Ureter (tissue), 1 donor: ENCODE measurements around the gene KIR3DL3. TPM values are rescaled to one million over a fixed set of nuclear protein-coding genes. Genes with fewer than 3 reads are reported as not detected.
"Not testable (repeated sequence)": the region's sequence is repeated elsewhere in the genome, so short reads cannot be mapped to it uniquely, and the experiment has no call there.

ENCODE experiments used
- DNase-seq: peaks from one replicate; pipeline ENCODE4 v3.0.0-alpha.2; 2020; ENCODE audit warnings: low spot score
- total RNA-seq: library from RNA; stranded (reverse); gene quantifications from one replicate; pipeline ENCODE4 v1.2.4, GENCODE V29; 2023
- donor health status: DM: yes; HTN: yes; CAD: no.

The KIR3DL3 gene
- not detected for total RNA-seq

DNA sequence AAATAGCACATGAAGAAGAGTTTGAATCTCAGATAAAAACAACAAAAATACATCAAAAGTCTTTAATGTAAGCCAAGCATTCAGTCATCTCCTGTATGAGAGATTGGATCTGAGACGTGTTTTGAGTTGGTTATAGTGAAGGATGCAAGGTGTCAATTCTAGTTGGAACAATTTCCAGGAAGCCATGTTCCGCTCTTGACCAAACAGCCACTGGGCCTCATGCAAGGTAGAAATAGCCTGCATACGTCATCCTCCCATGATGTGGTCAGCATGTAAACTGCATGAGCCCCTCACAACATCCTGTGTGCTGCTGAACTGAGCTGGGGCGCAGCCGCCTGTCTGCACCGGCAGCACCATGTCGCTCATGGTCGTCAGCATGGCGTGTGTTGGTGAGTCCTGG lies at the start of gene KIR3DL3:
KIR3DL3 (plus strand) TSS at position 301 of the 400 bp plus-strand sequence; CDS start at position 356, 55 bp downstream.
- no peak for DNase-seq

DNA sequence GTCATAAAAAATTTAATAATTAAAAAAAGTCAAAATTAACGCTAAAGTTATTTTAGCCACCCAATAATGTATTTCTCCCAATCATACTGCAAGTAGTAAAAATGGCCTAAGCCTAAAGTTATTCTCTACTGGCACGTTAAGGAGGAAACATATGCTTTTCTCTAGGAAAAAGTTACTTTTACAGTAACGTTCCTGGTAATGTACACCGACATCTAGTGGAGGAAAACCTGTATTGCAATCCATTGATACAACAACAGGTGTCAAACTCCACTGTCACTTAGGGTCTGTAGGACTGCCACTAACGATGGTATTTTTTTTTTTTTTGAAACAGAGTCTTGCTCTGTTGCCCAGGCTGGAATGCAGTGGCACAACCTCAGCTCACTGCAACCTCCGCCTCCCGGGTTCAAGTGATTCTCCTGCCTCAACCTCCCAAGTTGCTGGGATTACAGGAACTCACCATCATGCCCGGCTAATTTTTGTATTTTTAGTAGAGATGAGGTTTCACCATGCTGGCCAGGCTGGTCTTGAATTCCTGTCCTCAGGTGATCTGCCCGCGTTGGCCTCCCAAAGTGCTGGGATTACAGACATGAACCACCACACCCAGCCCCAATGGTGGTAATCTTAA lies 47.9 kb upstream of the KIR3DL3 start:
- DNase-seq = not testable (repeated sequence)

DNA sequence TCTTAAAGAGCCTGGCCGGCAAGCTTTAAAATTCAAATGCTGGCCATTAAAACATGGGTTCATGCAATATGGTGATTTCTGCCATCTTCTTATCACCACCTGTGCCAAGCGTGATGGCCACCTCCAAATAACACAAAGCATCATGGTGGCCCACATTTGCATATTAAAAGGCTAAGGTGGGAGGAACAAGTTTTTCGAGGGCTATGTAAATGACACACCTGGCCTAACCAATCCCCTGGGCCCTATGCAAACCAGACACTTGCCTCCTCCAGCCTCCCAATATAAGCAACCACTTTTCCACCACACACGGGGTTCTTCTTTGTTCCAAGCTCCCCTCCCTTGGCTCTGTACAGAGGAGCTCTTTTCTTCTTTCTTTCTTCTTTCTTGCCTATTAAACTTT lies 47.0 kb upstream of the KIR3DL3 start:
- DNase-seq = no peak

DNA sequence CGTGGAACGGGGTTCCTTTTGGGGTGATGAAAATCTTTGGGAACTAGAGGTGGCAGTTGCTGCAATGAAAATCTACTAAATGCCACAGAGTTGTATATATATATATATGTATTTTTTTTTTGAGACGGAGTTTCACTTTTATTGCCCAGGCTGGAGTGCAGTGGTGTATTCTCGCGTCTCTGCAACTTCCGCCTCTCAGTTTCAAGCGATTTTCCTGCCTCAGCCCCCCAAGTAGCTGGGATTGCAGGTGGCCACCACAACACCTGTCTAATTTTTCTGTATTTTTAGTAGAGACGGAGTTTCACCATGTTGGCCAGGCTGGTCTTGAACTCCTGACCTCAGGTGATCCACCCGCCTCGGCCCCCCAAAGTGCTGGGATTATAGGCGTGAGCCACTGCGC lies 42.6 kb upstream of the KIR3DL3 start:
- not testable (repeated sequence) for DNase-seq

DNA sequence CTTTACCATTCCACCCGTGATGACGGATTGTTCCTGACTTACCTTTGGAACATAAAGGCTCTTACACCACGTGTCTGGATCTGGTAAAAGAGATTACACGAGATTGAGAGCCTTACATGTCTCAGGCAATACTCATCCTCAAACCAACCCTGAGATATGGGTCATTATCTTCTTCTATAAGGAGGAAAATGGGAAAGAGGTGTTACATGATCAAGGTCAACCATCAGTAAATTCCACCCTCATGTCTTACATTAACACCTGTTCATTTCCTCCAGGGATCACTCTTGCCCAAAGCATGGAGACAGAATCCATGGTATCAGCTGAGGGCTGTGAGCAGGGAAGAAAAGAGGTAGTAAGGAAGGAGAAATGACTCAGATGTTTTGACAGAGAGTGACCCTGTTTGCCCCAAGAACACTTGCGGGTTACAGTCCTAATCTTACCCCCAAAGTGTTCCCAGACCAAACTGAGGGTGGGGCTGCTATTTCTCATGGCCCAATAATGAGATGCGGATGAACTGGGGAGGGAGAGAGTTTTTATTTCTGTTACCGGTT lies 41.9 kb upstream of the KIR3DL3 start:
- no peak for DNase-seq

DNA sequence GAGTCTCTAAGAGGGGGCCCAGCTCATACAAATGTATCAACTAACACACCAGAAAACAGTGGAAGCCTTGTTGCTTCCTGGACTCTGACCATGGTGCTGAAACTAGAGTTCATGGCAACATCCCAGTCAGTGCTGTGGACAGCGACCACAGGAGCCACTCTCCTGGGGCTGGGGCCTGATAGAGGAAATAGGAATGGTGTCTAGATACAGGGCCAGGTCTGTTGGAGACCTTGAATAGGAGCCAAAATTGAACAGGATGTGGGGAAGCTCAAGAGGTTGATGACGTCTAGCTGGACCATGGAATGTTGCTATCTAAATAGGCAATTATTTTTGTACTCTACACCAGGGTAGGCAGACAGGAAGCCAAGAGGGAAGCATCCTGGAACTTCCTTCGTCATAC lies 39.7 kb upstream of the KIR3DL3 start:
- DNase-seq = no peak

DNA sequence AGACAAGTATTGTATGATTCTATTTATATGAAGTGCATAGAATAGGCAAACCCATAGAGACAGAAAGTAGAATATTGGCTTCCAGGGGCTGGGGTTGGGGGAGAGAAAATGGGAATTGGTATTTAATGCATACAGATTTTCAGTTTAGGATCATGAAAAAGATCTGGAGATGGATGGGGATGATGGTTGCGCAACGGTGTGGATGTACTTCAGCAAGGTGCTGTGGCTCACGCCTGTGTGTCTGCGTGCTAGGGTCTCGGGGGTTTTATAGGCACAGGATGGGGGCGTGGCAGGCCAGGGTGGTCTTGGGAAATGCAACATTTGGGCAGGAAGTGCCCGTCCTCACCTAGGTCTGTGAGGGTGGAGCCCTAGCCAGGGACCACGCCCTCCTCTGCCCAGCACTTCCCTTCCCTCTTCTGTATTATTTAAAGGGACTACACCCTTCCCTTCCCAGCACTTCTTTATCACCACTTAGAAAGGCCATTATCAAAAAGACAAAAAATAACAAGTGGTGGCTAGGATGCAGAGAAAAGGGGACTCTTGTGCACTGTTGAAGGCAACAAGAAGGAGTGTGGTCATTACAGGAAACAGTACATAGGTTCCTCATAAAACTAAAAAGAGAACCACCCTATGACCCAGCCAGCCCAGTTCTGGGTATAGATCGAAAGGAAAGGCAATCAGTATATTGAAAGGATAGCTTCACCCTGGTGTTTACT lies 32.5 kb upstream of the KIR3DL3 start:
- no peak for DNase-seq

DNA sequence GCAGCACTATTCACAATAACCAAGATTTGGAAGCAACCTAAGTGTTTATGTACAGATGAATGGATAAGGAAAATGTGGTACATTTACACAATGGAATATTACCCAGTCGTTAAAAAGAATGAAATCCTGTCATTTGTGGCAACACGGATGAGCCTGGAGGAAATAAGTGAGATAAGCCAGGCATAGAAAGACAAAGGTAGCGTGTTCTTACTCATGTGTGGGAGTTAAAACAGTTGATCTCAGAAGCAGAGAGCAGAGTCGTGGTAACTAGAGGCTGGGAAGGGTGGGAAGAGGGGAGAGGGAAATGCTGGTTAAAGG lies 32.0 kb upstream of the KIR3DL3 start:
- no peak for DNase-seq

DNA sequence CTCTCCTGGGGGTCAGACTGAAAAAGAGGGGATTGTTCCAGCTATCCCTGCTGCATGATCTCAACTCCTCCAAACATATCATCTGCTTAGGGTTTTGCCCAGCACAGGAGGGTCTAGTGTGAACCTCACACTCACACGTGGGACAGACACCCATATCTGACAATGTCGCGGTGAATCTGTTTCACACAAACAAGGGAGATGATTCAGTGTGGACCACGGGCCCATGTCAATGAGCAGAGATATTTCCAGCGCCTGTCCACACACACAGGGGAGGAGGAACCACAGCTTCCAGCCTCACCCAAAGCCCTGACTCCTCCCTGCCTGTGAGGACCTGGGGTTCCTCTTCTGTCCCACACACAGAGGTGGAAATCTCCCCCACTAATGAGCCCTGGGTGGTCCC lies 29.6 kb upstream of the KIR3DL3 start:
- DNase-seq = no peak

DNA sequence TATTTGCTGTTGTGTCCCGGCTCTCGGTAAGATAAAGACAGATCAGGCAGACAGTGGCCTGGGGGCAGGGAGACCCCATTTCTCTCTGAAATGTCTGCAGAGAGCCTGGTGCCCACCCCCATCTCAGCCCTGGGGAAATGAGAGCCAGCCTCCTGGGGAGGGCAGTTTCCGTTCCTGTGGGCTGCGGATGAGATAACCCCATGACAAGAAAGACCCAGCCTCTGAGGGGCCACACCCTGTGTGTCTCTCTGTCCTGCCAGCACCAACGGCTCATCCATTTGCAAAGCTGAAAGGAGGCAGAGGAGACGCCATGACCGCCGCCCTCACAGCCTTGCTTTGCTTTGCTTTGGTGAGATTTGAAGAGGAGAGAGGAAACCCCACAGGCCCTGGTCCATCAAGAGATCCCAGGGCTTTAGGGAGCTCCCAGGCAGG lies 28.1 kb upstream of the KIR3DL3 start:
- no peak for DNase-seq

DNA sequence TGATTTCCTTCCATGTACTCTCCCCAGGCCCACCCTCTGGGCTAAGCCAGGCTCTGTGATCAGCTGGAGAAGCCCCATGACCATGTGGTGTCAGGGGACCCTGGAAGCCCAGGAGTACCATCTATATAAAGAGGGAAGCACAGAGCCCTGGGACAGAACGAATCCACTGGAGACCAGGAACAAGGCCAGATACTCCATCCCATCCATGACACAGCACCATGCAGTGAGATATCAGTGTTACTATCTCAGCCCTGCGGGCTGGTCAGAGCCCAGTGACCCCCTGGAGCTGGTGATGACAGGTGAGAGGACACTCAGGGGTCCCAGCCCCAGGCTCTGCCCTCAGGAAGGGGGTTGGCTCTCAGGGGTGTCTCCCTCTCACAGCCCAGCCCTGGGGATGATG lies 27.5 kb upstream of the KIR3DL3 start:
- DNase-seq = no peak

DNA sequence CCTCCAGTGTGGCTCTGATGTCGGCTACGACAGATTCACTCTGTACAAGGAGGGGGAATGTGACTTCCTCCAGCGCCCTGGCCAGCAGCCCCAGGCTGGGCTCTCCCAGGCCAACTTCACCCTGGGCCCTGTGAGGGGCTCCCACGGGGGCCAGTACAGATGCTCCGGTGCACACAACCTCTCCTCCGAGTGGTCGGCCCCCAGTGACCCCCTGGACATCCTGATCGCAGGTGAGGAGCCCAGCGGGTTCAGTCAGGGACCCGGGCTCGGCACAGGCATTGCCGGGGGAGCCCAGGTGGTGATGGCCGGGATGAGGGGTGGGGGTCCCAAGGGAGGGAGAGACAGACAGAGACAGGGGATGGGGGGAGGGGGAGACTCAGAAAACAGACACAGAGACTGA lies 26.5 kb upstream of the KIR3DL3 start:
- not testable (repeated sequence) for DNase-seq

DNA sequence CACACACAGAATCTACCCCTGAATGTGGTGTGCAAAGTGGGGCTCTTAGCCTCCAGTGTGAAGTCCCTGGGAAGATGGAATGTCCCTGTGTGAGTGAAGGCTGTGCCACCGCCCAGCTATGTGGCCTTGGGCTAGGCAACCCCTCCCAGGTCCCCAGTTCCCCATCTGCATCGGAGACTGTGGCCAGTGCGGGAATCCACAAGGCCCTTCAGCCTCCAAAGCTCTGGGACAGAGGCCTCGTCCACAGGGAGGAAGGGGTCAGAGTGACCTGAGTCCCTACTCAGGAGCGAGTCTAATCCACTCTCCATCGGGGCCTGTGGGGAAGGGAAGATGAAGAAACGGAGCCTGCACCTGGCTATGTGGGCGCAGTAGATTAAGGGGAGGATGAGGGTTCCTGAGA lies 19.3 kb upstream of the KIR3DL3 start:
- DNase-seq = no peak

DNA sequence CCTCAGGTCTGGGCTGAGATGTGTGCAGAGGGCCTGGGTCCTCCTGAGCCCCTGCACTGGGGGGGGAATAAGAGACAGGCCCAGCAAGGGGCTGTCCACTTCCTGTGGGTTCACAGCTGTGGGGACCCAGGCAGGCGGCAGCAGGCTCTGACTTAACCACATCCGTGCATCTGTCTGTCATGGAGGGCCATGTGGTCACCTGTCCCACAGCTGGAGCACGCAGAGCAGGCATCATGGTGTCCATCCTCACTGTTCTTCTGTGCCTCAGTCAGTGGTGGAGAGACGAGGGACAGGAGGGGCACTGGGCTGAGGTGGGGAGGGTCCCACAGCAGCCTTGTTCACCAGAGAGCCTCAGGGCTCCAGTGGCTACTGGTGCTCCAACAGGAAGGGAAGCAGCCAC lies 16.3 kb upstream of the KIR3DL3 start:
- no peak for DNase-seq

DNA sequence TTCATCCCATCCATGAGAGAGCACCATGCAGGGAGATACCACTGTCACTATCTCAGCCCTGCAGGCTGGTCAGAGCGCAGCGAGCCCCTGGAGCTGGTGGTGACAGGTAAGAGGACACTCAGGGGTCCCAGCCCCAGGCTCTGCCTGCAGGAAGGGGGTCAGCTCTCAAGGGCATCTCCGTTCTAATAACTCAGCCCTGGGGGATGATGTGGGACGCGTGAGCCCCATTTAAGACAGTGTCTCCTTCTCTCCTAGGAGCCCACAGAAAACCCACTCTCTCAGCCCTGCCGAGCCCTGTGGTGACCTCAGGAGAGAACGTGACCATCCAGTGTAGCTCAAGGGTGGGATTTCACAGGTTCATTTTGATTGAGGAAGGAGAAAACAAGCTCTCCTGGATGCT lies 15.5 kb upstream of the KIR3DL3 start:
- no peak for DNase-seq

DNA sequence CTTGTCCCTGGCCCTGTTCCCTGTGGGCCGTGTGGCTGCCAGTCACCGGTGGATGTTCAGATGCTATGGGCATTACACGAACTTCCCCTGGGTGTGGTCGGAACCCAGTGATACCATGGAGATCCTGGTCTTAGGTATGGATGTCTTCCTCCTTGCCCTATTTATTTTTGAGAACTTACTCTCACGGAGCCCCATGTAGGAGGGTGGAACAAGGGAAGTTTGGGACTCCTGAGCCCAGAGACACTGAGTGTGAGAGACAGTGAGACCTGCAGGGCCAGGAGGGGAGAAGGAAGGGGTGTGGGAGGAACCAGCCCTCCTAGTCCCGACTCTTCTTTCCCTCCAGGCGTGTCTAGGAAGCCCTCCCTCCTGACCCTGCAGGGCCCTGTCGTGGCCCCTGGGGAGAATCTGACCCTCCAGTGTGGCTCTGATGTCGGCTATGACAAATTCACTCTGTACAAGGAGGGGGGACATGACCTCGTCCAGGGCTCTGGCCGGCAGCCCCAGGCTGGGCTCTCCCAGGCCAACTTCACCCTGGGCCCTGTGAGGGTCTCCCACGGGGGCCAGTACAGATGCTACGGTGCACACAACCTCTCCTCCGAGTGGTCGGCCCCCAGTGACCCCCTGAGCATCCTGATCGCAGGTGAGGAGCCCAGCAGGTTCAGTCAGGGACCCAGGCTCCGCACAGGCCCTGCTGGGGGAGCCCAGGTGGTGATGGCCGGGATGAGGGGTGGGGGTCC lies 14.9 kb upstream of the KIR3DL3 start:
- DNase-seq = no peak

DNA sequence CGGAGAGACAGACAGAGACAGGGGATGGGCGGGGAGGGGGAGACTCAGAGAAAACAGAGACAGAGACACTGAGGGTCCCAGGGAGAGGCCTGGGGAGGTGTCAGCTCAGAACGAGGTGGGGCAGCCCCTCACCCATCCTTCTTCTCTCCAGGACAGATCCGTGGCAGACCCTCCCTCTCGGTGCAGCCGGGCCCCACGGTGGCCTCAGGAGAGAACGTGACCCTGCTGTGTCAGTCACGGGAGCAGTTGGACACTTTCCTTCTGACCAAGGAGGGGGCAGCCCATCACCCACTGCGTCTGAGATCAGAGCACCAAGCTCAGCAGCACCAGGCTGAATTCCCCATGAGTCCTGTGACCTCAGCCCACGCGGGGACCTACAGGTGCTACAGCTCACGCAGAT lies 14.3 kb upstream of the KIR3DL3 start:
- DNase-seq = not testable (repeated sequence)

DNA sequence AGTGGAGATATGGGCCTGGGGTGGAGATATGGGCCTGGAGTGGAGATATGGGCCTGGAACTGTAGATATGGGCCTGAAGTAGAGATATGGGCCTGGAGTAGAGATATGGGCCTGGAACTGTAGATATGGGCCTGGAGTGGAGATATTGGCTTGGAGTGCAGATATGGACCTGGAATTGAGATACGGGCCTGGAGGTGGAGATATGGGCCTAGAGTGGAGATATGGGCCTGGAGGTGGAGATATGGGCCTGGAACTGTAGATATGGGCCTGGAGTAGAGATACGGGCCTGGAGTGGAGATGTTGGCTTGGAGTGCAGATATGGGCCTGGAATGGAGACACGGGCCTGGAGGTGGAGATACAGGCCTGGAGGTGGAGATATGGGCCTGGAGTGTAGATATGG lies 402 bp downstream of the KIR3DL3 start:
- DNase-seq = no peak

DNA sequence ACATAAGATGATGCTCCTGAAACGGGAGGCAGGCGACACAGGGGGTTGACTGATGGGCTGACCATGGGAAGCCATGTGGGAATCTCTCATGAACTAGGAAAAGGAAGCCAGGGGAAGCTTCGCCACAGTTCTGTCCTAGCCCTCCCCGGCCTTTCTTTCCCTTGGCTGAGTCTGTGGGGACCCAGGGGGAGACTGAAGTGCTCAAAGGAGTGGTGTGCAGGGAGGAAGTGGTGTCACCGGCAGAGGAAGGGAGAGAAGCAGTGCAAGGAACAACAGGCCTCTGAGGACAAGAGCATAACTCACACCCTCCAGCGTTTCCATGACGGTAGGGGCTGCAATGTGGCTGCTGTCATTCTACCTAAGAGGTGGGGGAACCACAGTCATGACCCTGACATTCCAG lies 1.1 kb downstream of the KIR3DL3 start:
- DNase-seq = no peak

DNA sequence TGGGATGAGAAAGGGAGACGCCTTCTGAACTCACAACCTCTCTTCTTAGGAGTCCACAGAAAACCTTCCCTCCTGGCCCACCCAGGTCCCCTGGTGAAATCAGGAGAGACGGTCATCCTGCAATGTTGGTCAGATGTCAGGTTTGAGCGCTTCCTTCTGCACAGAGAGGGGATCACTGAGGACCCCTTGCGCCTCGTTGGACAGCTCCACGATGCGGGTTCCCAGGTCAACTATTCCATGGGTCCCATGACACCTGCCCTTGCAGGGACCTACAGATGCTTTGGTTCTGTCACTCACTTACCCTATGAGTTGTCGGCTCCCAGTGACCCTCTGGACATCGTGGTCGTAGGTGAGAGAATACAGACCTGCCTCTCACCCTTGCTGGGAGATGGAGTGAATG lies 3.3 kb downstream of the KIR3DL3 start:
- no peak for DNase-seq

DNA sequence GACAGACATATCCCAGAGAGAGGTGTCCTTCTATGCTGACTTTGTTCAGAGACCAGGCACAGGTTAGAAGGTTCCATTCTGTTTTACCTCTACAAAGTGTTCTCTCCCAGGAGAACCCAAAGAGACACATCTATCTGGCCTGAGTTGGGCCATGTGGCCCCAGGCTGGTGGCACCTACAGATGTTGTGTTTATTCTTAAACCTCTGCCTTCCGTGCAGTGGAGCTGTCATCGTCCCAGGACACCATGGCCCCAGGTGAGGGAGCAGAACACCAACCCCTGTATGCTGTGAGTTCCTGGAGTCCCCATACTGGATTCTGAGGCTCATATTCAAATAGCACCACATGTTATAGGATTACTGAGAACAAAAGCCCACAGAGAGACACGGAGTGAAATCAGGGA lies 3.9 kb downstream of the KIR3DL3 start:
- DNase-seq = no peak

DNA sequence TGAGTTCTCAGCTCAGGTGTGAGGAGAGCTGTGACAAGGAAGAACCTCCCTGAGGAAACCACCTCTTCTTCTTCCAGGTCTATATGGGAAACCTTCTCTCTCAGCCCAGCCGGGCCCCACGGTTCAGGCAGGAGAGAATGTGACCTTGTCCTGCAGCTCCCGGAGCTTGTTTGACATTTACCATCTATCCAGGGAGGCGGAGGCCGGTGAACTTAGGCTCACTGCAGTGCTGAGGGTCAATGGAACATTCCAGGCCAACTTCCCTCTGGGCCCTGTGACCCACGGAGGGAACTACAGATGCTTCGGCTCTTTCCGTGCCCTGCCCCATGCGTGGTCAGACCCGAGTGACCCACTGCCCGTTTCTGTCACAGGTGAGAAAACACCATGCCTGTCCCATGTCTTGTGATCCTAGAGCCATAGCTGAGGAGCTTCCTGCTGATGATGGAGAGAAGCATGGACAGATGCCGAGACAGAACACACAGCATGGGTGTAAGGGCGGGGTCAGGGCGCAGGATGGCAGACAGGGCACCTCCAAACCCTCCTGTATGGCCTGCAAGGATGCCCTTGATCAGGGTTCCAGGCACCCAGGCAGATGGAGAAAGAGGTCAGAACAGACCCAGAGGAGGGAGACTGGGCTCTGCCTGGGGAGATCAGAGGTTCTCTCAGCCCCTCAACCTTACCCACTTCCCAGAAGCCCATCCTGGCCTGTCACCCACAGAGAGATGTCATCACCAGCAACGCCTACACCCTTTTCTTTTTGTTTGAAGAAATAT lies 5.4 kb downstream of the KIR3DL3 start:
- DNase-seq = no peak
